Tibial nerve (tissue), 4 donors: ENCODE data around the gene ALKBH4. TPM values are rescaled to one million over a fixed set of nuclear protein-coding genes. Genes with fewer than 3 reads are reported as not detected.
A peak's percentile ranks its signal among the peaks of the same experiment; 100 is the strongest.

Experiments used
- DNase-seq, 2 donors: peaks; one replicate each; pipeline ENCODE4 v3.0.0-alpha.2; 2019; ENCODE audit warnings: low spot score in 2 of 2
- H3K27ac ChIP-seq, 4 donors: fragments of 200-600 bp; sonication (generic) in 3 of 4; one replicate each; pipeline ENCODE4 v1.5.1; 2017 to 2019; ENCODE audit warnings: mild to moderate bottlenecking in 1 of 4
- H3K27me3 ChIP-seq, 2 donors: fragments of 200-600 bp; sonication (generic) in 1 of 2; one replicate each; pipeline versions ENCODE4 v1.5.1 to v1.6.0; 2017 to 2019
- H3K36me3 ChIP-seq, 3 donors: fragments of 200-600 bp; sonication (generic); one replicate each; pipeline ENCODE4 v1.5.1; 2018 to 2019
- H3K4me1 ChIP-seq, 4 donors: fragments of 200-600 bp; sonication (generic) in 3 of 4; one replicate each; pipeline ENCODE4 v1.5.1; 2017 to 2019
- H3K4me3 ChIP-seq, 4 donors: fragments of 200-600 bp; sonication (generic) in 3 of 4; one replicate each; pipeline ENCODE4 v1.5.1; 2017 to 2019; ENCODE audit warnings: mild to moderate bottlenecking in 1 of 4, moderate library complexity in 1 of 4
- H3K9me3 ChIP-seq, 4 donors: fragments of 200-600 bp; sonication (generic) in 3 of 4; one replicate each; pipeline ENCODE4 v1.5.1; 2017 to 2019
- EP300 ChIP-seq, 2 donors: sonication (generic); formaldehyde crosslinking; IDR thresholded peaks; one replicate each; pipeline ENCODE4 v1.6.1; 2017; ENCODE audit warnings: antibody characterized with exemption in 2 of 2, mild to moderate bottlenecking in 1 of 2
- POLR2A ChIP-seq, 2 donors: fragments of 450-650 bp; IDR thresholded peaks; one replicate each; pipeline ENCODE4 v1.6.1; 2017; ENCODE audit warnings: antibody characterized with exemption in 2 of 2, mild to moderate bottlenecking in 2 of 2, moderate library complexity in 2 of 2
- WGBS, 2 donors: methylation state at CpG; one replicate each; pipeline ENCODE4 v1.1.5; 2018; 5-methylcytosine and 5-hydroxymethylcytosine counted together
- total RNA-seq, 4 donors: library from RNA; depleted of rRNA; stranded (reverse); fragments of >200 nt; gene quantifications; one replicate each; pipeline ENCODE4 v1.1.0, GENCODE V29; 2016
- TF ChIP-seq, protein P1 (sequence below), 5 experiments: fragments of 200-600 bp in 3 of 5; fragments of 450-650 bp in 2 of 5; sonication (generic) in 3 of 5; IDR thresholded peaks; one replicate each; pipeline ENCODE4 v1.5.1; 2016 to 2019; ENCODE audit warnings: antibody characterized with exemption in 5 of 5, mild to moderate bottlenecking in 3 of 5, moderate library complexity in 2 of 5

The ALKBH4 gene
- total RNA-seq, 4 donors from 2014 or later, result 17.4 to 21.0 (median 19.1) TPM

- DNase-seq, result no peak
- no peak overlapping the region for H3K27ac ChIP-seq
- TF ChIP-seq POLR2A (IDR thresholded peaks at IDR 0.05) (no peak), EP300 (IDR thresholded peaks at IDR 0.05) (no peak)
- TF ChIP-seq, protein P1, sequence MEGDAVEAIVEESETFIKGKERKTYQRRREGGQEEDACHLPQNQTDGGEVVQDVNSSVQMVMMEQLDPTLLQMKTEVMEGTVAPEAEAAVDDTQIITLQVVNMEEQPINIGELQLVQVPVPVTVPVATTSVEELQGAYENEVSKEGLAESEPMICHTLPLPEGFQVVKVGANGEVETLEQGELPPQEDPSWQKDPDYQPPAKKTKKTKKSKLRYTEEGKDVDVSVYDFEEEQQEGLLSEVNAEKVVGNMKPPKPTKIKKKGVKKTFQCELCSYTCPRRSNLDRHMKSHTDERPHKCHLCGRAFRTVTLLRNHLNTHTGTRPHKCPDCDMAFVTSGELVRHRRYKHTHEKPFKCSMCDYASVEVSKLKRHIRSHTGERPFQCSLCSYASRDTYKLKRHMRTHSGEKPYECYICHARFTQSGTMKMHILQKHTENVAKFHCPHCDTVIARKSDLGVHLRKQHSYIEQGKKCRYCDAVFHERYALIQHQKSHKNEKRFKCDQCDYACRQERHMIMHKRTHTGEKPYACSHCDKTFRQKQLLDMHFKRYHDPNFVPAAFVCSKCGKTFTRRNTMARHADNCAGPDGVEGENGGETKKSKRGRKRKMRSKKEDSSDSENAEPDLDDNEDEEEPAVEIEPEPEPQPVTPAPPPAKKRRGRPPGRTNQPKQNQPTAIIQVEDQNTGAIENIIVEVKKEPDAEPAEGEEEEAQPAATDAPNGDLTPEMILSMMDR (IDR thresholded peaks at IDR 0.05), result no peak
- no peaks in the 10 kb centered on the region for H3K9me3 ChIP-seq
- peaks cover 0 to 38% (median 0%) of the 10 kb centered on the region in 3 donors for H3K36me3 ChIP-seq
- no peaks in the 10 kb centered on the region for H3K27me3 ChIP-seq
- no peak overlapping the region for H3K4me3 ChIP-seq
- WGBS, 2 donors, result 91% methylated on average over 10 of the region's 10 CpGs
- H3K4me1 ChIP-seq, result peaks cover 0 to 28% (median 15%) of the 10 kb centered on the region in 4 donors
Measured at GRCh38 chr7:102429141-102429899, 35.3 kb downstream of the ALKBH4 start.

DNA sequence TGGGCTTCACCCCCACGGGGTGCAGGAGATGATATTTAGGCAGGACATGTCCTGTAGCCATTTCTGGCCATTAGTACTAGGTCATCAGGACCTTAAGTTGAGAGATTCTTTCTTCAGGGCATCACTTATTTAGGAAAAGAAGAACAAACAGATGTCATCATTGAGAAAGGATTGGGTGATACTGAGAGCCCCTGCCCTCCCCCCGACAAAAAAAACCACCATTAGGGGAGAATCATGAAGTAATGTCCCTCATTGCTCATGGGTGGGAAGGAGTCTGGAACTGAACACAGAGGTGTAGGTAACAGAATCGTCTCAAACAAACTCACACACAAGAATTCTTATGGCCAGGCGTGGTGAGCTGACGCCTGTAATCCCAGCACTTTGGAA is 37.7 kb downstream of the ALKBH4 start:
- TF ChIP-seq POLR2A (IDR thresholded peaks at IDR 0.05), result no peak
- TF ChIP-seq, protein P1 (IDR thresholded peaks at IDR 0.05), result no peak
- TF ChIP-seq EP300 (IDR thresholded peaks at IDR 0.05), result no peak
- no peaks in the 10 kb centered on the region for H3K27me3 ChIP-seq
- H3K36me3 ChIP-seq, result peaks cover 0 to 49% (median 0%) of the 10 kb centered on the region in 3 donors
- peak overlapping the region in 3 of 4 donors; percentile 48 to 87 (median 67) for H3K27ac ChIP-seq
- peaks cover 0 to 21% (median 6%) of the 10 kb centered on the region in 4 donors for H3K4me1 ChIP-seq
- no peak for DNase-seq
- no peak overlapping the region for H3K4me3 ChIP-seq
- H3K9me3 ChIP-seq, result no peaks in the 10 kb centered on the region
- WGBS, 2 donors, result 75 to 88% methylated on average over 5 of the region's 5 CpGs

DNA sequence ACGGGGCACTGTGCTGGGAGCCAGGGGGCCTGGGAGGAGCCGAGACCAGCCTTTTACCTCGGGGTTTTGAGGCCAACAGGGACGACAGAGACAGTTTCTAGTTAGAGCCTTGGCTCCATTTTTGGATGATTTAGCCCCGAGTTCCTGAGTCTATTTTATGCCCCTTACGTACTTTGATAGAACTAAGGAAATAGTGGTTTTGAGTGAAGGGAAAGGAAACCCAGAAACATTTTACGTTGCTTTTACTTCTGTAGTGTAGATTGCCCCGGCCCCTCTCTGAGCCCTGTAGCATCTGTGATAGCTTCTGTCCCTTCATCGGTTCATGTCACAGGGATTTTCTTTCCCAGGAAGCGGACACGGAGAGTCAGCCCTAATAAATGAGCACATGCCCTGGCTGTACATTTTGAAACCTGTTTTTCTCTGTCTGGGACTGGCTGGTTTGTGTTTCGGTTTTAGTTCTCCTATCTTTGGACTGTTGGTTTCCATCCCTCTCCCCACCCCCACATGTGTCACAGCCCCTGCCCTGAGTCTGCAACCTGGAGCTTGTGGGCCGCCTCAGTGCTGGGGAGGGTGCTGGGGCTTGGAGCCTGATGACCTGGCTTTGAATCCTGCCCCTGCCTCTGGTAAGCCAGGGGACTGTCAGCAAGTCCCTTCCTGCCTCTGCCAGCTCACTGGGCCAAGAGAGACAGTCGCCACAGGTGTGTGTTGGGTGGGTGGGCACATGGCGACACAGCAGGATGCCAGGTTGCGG is 38.2 kb downstream of the ALKBH4 start:
- Histone ChIP-seq H3K4me1 (peaks cover 0 to 20% (median 4%) of the 10 kb centered on the region in 4 donors), H3K9me3 (no peaks in the 10 kb centered on the region), H3K27me3 (no peaks in the 10 kb centered on the region), H3K36me3 (peaks cover 0 to 54% (median 0%) of the 10 kb centered on the region in 3 donors), H3K4me3 (no peak overlapping the region), H3K27ac (peak overlapping the region in 3 of 4 donors; percentile 48 to 87 (median 67))
- 73 to 87% methylated on average over 16 of the region's 16 CpGs for WGBS, 2 donors
- TF ChIP-seq EP300 (IDR thresholded peaks at IDR 0.05) (no peak), POLR2A (IDR thresholded peaks at IDR 0.05) (no peak)
- TF ChIP-seq, protein P1 (IDR thresholded peaks at IDR 0.05), result no peak
- DNase-seq, result no peak

- Histone ChIP-seq H3K4me1 (peaks cover 0 to 18% (median 2%) of the 10 kb centered on the region in 4 donors), H3K4me3 (no peak overlapping the region), H3K9me3 (no peaks in the 10 kb centered on the region), H3K27ac (peak overlapping the region in 3 of 4 donors; percentile 48 to 87 (median 67)), H3K27me3 (no peaks in the 10 kb centered on the region), H3K36me3 (peaks cover 0 to 61% (median 0%) of the 10 kb centered on the region in 3 donors)
- TF ChIP-seq EP300 (IDR thresholded peaks at IDR 0.05) (no peak), POLR2A (IDR thresholded peaks at IDR 0.05) (no peak)
- DNase-seq, result no peak
- 71 to 76% methylated on average over 23 to 24 of the region's 25 CpGs for WGBS, 2 donors
Measured at GRCh38 chr7:102425639-102426267, 38.9 kb downstream of the ALKBH4 start.

- H3K27me3 ChIP-seq, result no peaks in the 10 kb centered on the region
- no peak overlapping the region for H3K4me3 ChIP-seq
- 77 to 86% methylated on average over 10 to 13 of the region's 13 CpGs for WGBS, 2 donors
- H3K27ac ChIP-seq, result peak overlapping the region in 2 of 4 donors; percentile 48 to 87
- peaks cover 0 to 16% (median 0%) of the 10 kb centered on the region in 4 donors for H3K4me1 ChIP-seq
- peaks cover 0 to 69% (median 0%) of the 10 kb centered on the region in 3 donors for H3K36me3 ChIP-seq
- DNase-seq, result no peak
- H3K9me3 ChIP-seq, result no peaks in the 10 kb centered on the region
- TF ChIP-seq POLR2A (IDR thresholded peaks at IDR 0.05), result no peak
- TF ChIP-seq, protein P1 (IDR thresholded peaks at IDR 0.05), result no peak
- no peak for TF ChIP-seq EP300 (IDR thresholded peaks at IDR 0.05)
Measured at GRCh38 chr7:102424787-102425218, 39.9 kb downstream of the ALKBH4 start.
